Neural progenitor cell (in vitro differentiated cells): ENCODE data around the gene SLC19A1. TPM values are rescaled to one million over a fixed set of nuclear protein-coding genes. Genes with fewer than 3 reads are reported as not detected.

Experiments
- DNase-seq: peaks from one replicate; pipeline ENCODE4 v3.0.0-alpha.2; 2016; ENCODE audit warnings: low spot score
- H2AFZ ChIP-seq: fragments of 200-600 bp; sonication (generic); replicated peaks from 2 replicates; pipeline ENCODE4 v1.6.1; 2016; ENCODE audit warnings: antibody characterized with exemption
- H3F3A ChIP-seq: fragments of 200-600 bp; sonication (generic); 2 replicates; pipeline ENCODE4 v1.6.1; 2016; ENCODE audit warnings: antibody characterized with exemption, low read depth
- H3K27ac ChIP-seq: fragments of 200-600 bp; sonication (generic); 2 replicates; pipeline ENCODE4 v1.5.1; 2016; ENCODE audit warnings: mild to moderate bottlenecking
- H3K27me3 ChIP-seq: fragments of 200-600 bp; sonication (generic); 2 replicates; pipeline ENCODE4 v1.6.1; 2016; ENCODE audit warnings: mild to moderate bottlenecking, moderate library complexity
- H3K36me3 ChIP-seq: fragments of 200-600 bp; sonication (generic); 2 replicates; pipeline ENCODE4 v1.5.1; 2016
- H3K4me1 ChIP-seq: fragments of 200-600 bp; sonication (generic); 2 replicates; pipeline ENCODE4 v1.6.1; 2016; ENCODE audit warnings: mixed run types
- H3K4me2 ChIP-seq: fragments of 200-600 bp; sonication (generic); 2 replicates; pipeline ENCODE4 v1.6.1; 2016
- H3K4me3 ChIP-seq: fragments of 200-600 bp; sonication (generic); 2 replicates; pipeline ENCODE4 v1.5.1; 2016
- H3K79me2 ChIP-seq: fragments of 200-600 bp; sonication (generic); 2 replicates; pipeline ENCODE4 v1.6.1; 2016; ENCODE audit warnings: low read depth
- H3K9ac ChIP-seq: fragments of 200-600 bp; sonication (generic); 2 replicates; pipeline ENCODE4 v1.6.1; 2016
- H3K9me3 ChIP-seq: fragments of 200-600 bp; sonication (generic); 2 replicates; pipeline ENCODE4 v1.5.1; 2016; ENCODE audit warnings: low read depth
- H4K20me1 ChIP-seq: fragments of 200-600 bp; sonication (generic); 2 replicates; pipeline ENCODE4 v1.6.1; 2016; ENCODE audit warnings: low read depth
- H3K27ac Mint-ChIP-seq: 3 replicates; pipeline ENCODE4 v1.8.0; 2021; ENCODE audit warnings: mixed read lengths
- H3K27me3 Mint-ChIP-seq: 2 replicates; pipeline ENCODE4 v1.8.0; 2022; ENCODE audit warnings: low read depth, mild to moderate bottlenecking, inconsistent platforms, moderate library complexity, mixed read lengths; ENCODE audit not compliant: insufficient read depth
- H3K36me3 Mint-ChIP-seq: 3 replicates; pipeline ENCODE4 v1.8.0; 2021; ENCODE audit warnings: mixed read lengths
- H3K4me1 Mint-ChIP-seq: 3 replicates; pipeline ENCODE4 v1.8.0; 2021; ENCODE audit warnings: mixed read lengths
- H3K4me3 Mint-ChIP-seq: 3 replicates; pipeline ENCODE4 v1.8.0; 2021; ENCODE audit warnings: mild to moderate bottlenecking, moderate library complexity, mixed read lengths
- H3K9me3 Mint-ChIP-seq: 3 replicates; pipeline ENCODE4 v1.8.0; 2020; ENCODE audit warnings: mixed read lengths
- CTCF ChIP-seq: fragments of 200-600 bp; sonication (generic); IDR thresholded peaks from 2 replicates; pipeline ENCODE4 v1.5.1; 2017; ENCODE audit warnings: antibody characterized with exemption, mild to moderate bottlenecking
- EZH2 ChIP-seq: fragments of 200-600 bp; sonication (generic); IDR thresholded peaks from 2 replicates; pipeline ENCODE4 v1.6.1; 2017; ENCODE audit warnings: antibody characterized with exemption, mild to moderate bottlenecking, moderate library complexity
- EZH2phosphoT487 ChIP-seq: fragments of 200-600 bp; sonication (generic); IDR thresholded peaks from 2 replicates; pipeline ENCODE4 v1.6.1; 2017; ENCODE audit warnings: antibody characterized with exemption
- total RNA-seq: library from RNA; depleted of rRNA; stranded (reverse); fragments of >200 nt; gene quantifications from 2 replicates; pipeline ENCODE4 v1.2.3, GENCODE V29; 2015; ENCODE audit warnings: low replicate concordance

SLC19A1 gene
- total RNA-seq, 1 donor from 2014 or later, result 7.7 TPM

- Histone ChIP-seq H2AFZ (no peak overlapping the region), H3K9me3 (no peaks in the 10 kb centered on the region), H3K9ac (no peak overlapping the region), H3K4me1 (no peaks in the 10 kb centered on the region), H3K27ac (no peak overlapping the region), H3K79me2 (no peaks in the 10 kb centered on the region), H3F3A (peaks cover 16% of the 10 kb centered on the region), H4K20me1 (no peaks in the 10 kb centered on the region), H3K27me3 (no peaks in the 10 kb centered on the region), H3K4me2 (no peak overlapping the region), H3K36me3 (no peaks in the 10 kb centered on the region), H3K4me3 (no peak overlapping the region)
- H3K4me1 Mint-ChIP-seq, result peaks cover 11% of the 10 kb centered on the region
- no peak for DNase-seq
- H3K4me3 Mint-ChIP-seq, result peak overlapping the region; percentile 0
- no peak overlapping the region for H3K27ac Mint-ChIP-seq
- peaks cover 19% of the 10 kb centered on the region for H3K36me3 Mint-ChIP-seq
- TF ChIP-seq CTCF (no peak), EZH2phosphoT487 (no peak), EZH2 (no peak)
- H3K9me3 Mint-ChIP-seq, result no peaks in the 10 kb centered on the region
- peaks cover 3% of the 10 kb centered on the region for H3K27me3 Mint-ChIP-seq
These were observed 63.2 kb downstream of the SLC19A1 start for GRCh38 chr21:45478816-45479669.

- Histone ChIP-seq H3K27ac (no peak overlapping the region), H3K27me3 (no peaks in the 10 kb centered on the region), H3K9ac (no peak overlapping the region), H3K79me2 (peaks cover 3% of the 10 kb centered on the region), H3F3A (peaks cover 18% of the 10 kb centered on the region), H3K4me1 (no peaks in the 10 kb centered on the region), H3K4me3 (no peak overlapping the region), H4K20me1 (peaks cover 3% of the 10 kb centered on the region), H3K9me3 (no peaks in the 10 kb centered on the region), H3K36me3 (no peaks in the 10 kb centered on the region), H3K4me2 (no peak overlapping the region), H2AFZ (no peak overlapping the region)
- Mint-ChIP-seq H3K4me3 (no peak overlapping the region), H3K9me3 (no peaks in the 10 kb centered on the region), H3K27ac (peak overlapping the region; percentile 92), H3K4me1 (peaks cover 11% of the 10 kb centered on the region), H3K27me3 (peaks cover 3% of the 10 kb centered on the region), H3K36me3 (peaks cover 18% of the 10 kb centered on the region)
- peak; percentile 69 for TF ChIP-seq CTCF
- no peak for TF ChIP-seq EZH2phosphoT487
- peak; percentile 73 for DNase-seq
These were observed 64.0 kb downstream of the SLC19A1 start for GRCh38 chr21:45478115-45478801.

- no peak overlapping the region for H3K4me2 ChIP-seq
- no peak overlapping the region for H3K4me3 Mint-ChIP-seq
- H4K20me1 ChIP-seq, result peaks cover 11% of the 10 kb centered on the region
- peaks cover 11% of the 10 kb centered on the region for H3K79me2 ChIP-seq
- no peaks in the 10 kb centered on the region for H3K4me1 ChIP-seq
- H3K4me1 Mint-ChIP-seq, result peaks cover 11% of the 10 kb centered on the region
- peaks cover 18% of the 10 kb centered on the region for H3F3A ChIP-seq
- no peak overlapping the region for H3K27ac ChIP-seq
- no peaks in the 10 kb centered on the region for H3K36me3 ChIP-seq
- no peaks in the 10 kb centered on the region for H3K9me3 Mint-ChIP-seq
- H2AFZ ChIP-seq, result no peak overlapping the region
- H3K27me3 Mint-ChIP-seq, result peaks cover 3% of the 10 kb centered on the region
- peaks cover 18% of the 10 kb centered on the region for H3K36me3 Mint-ChIP-seq
- no peak for DNase-seq
- H3K9me3 ChIP-seq, result no peaks in the 10 kb centered on the region
- TF ChIP-seq CTCF (no peak), EZH2phosphoT487 (no peak), EZH2 (no peak)
- H3K27ac Mint-ChIP-seq, result peak overlapping the region; percentile 92
- H3K27me3 ChIP-seq, result no peaks in the 10 kb centered on the region
- no peak overlapping the region for H3K9ac ChIP-seq
- no peak overlapping the region for H3K4me3 ChIP-seq
These were observed 64.8 kb downstream of the SLC19A1 start for GRCh38 chr21:45477176-45478114.
